B cell (primary cell): Measurements from ENCODE around the gene NLRP10.

Source experiments
- EZH2 ChIP-seq: IDR thresholded peaks from 2 replicates; pipeline ENCODE4 v1.6.1; 2012; ENCODE audit warnings: borderline replicate concordance, low read depth, mild to moderate bottlenecking, moderate library complexity, low read length; ENCODE audit not compliant: insufficient read depth, poor library complexity, severe bottlenecking
- TF ChIP-seq, protein P1 (sequence below): fragments of 200-600 bp; IDR thresholded peaks from one replicate; pipeline ENCODE4 v1.8.0; 2022; ENCODE audit warnings: antibody characterized with exemption, mild to moderate bottlenecking

DNA sequence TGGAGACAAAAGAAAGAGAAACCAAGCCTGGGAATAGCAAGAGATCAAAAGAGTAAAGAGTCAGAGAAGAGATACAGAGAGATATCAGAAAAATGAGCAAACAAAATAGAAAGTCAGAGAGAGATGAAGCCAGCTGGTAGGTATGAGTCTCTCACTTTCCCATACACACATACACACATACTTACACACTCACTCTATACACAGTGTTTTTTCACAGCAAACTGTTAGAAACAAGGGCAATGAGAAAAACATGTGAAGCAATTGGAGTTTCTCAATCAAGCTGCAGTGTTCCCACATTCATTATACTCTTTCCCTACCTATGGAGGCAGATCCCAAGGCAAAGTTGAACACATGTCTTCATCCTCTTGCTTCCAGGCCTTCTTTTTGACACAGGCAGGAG is 2.6 kb upstream of the NLRP10 start:
- TF ChIP-seq, protein P1, sequence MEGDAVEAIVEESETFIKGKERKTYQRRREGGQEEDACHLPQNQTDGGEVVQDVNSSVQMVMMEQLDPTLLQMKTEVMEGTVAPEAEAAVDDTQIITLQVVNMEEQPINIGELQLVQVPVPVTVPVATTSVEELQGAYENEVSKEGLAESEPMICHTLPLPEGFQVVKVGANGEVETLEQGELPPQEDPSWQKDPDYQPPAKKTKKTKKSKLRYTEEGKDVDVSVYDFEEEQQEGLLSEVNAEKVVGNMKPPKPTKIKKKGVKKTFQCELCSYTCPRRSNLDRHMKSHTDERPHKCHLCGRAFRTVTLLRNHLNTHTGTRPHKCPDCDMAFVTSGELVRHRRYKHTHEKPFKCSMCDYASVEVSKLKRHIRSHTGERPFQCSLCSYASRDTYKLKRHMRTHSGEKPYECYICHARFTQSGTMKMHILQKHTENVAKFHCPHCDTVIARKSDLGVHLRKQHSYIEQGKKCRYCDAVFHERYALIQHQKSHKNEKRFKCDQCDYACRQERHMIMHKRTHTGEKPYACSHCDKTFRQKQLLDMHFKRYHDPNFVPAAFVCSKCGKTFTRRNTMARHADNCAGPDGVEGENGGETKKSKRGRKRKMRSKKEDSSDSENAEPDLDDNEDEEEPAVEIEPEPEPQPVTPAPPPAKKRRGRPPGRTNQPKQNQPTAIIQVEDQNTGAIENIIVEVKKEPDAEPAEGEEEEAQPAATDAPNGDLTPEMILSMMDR, result no peak
- TF ChIP-seq EZH2, result no peak
